Loucy (cell line): ENCODE results near the gene SLX9.

Experiments
- EZH2phosphoT487 ChIP-seq: fragments of 200-600 bp; IDR thresholded peaks from 2 replicates; pipeline ENCODE4 v1.6.1; 2018; ENCODE audit warnings: antibody characterized with exemption, mild to moderate bottlenecking, moderate library complexity, borderline replicate concordance
- TF ChIP-seq, protein P1 (sequence below): fragments of 200-600 bp; sonication (generic); conservative IDR thresholded peaks from 2 replicates; pipeline ENCODE4 v1.5.1; 2014; ENCODE audit warnings: mild to moderate bottlenecking, antibody characterized with exemption, low read length

DNA sequence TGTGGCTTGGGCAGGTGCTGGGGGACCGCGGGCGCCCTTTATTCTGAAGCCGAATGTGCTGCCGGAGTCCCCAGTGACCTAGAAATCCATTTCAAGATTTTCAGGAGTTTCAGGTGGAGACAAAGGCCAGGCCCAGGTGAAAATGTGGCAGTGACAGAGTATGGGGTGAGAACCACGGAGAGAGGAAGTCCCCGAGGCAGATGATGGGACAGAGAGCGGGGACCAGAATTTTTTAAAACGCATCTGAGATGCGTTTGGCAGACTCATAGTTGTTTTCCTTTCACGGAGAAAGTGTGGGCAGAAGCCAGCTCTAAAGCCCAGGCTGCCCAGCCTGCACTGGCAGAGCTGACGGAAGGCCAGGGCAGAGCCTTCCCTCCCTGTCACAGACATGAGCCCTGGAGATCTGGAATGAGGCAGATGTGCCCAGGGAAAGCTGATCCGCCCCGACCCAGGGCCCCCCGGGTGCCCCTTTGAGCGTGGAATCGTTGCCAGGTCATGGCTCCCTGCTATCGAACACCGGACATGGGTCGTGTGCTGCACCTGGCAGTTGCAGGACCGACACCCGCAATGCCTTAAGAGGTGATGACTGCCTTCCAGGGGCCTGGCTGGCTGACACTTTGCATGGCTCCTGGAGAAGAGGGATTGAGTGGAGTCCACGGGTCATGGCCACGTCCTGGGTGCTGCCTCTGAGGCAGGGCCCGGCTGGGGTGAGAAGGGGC lies 6.5 kb upstream of the SLX9 start:
- TF ChIP-seq, protein P1, sequence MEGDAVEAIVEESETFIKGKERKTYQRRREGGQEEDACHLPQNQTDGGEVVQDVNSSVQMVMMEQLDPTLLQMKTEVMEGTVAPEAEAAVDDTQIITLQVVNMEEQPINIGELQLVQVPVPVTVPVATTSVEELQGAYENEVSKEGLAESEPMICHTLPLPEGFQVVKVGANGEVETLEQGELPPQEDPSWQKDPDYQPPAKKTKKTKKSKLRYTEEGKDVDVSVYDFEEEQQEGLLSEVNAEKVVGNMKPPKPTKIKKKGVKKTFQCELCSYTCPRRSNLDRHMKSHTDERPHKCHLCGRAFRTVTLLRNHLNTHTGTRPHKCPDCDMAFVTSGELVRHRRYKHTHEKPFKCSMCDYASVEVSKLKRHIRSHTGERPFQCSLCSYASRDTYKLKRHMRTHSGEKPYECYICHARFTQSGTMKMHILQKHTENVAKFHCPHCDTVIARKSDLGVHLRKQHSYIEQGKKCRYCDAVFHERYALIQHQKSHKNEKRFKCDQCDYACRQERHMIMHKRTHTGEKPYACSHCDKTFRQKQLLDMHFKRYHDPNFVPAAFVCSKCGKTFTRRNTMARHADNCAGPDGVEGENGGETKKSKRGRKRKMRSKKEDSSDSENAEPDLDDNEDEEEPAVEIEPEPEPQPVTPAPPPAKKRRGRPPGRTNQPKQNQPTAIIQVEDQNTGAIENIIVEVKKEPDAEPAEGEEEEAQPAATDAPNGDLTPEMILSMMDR, result no peak
- no peak for TF ChIP-seq EZH2phosphoT487
